Activated CD4-positive, alpha-beta T cell treated with anti-CD3 and anti-CD28 coated beads for 48 hours (primary cell): ENCODE results near the gene GTF3C5.
"Not testable (repeated sequence)": the region's sequence is repeated elsewhere in the genome, so short reads cannot be mapped to it uniquely, and the experiment has no call there.

ENCODE experiments used
- DNase-seq: peaks from one replicate; pipeline ENCODE4 v3.0.0-alpha.2; 2020

GTF3C5 gene

GRCh38 chr9:133056533-133056932 is 25.7 kb downstream of the GTF3C5 start:
- no peak for DNase-seq

- DNase-seq, result no peak
Measured at GRCh38 chr9:133057006-133057405, 26.2 kb downstream of the GTF3C5 start.

- DNase-seq, result no peak
Measured at GRCh38 chr9:133057553-133057952, 26.8 kb downstream of the GTF3C5 start.

- DNase-seq, result no peak
Measured at GRCh38 chr9:133058071-133058470, 27.3 kb downstream of the GTF3C5 start.

- DNase-seq, result peak; percentile 23
Measured at GRCh38 chr9:133058550-133059320, 27.9 kb downstream of the GTF3C5 start.

- DNase-seq, result no peak
Measured at GRCh38 chr9:133059623-133060022, 28.8 kb downstream of the GTF3C5 start.

GRCh38 chr9:133060417-133060841 is 29.6 kb downstream of the GTF3C5 start:
- no peak for DNase-seq

GRCh38 chr9:133061019-133061763 is 30.4 kb downstream of the GTF3C5 start:
- DNase-seq, result not testable (repeated sequence)

GRCh38 chr9:133061764-133062145 is 31.0 kb downstream of the GTF3C5 start, which contains the start of gene CEL:
Gene CEL (plus strand): TSS chr9:133061981. CDS start chr9:133062003, 22 bp downstream.
- not testable (repeated sequence) for DNase-seq

GRCh38 chr9:133062569-133062968 is 31.8 kb downstream of the GTF3C5 start:
- not testable (repeated sequence) for DNase-seq

GRCh38 chr9:133063159-133063499 is 32.3 kb downstream of the GTF3C5 start:
- DNase-seq, result no peak

- DNase-seq, result no peak
Measured at GRCh38 chr9:133063500-133064231, 32.9 kb downstream of the GTF3C5 start.

GRCh38 chr9:133064241-133065069 is 33.7 kb downstream of the GTF3C5 start:
- DNase-seq, result no peak

GRCh38 chr9:133065070-133065388 is 34.2 kb downstream of the GTF3C5 start:
- no peak for DNase-seq

- no peak for DNase-seq
Measured at GRCh38 chr9:133066181-133066983, 35.6 kb downstream of the GTF3C5 start.

GRCh38 chr9:133067006-133067405 is 36.2 kb downstream of the GTF3C5 start:
- no peak for DNase-seq

GRCh38 chr9:133067813-133068212 is 37.0 kb downstream of the GTF3C5 start:
- DNase-seq, result no peak

- DNase-seq, result not testable (repeated sequence)
Measured at GRCh38 chr9:133068431-133068830, 37.6 kb downstream of the GTF3C5 start.

GRCh38 chr9:133070500-133070961 is 39.7 kb downstream of the GTF3C5 start:
- DNase-seq, result not testable (repeated sequence)

GRCh38 chr9:133070985-133071384 is 40.2 kb downstream of the GTF3C5 start:
- DNase-seq, result not testable (repeated sequence)

- DNase-seq, result no peak
Measured at GRCh38 chr9:133071484-133072150, 40.8 kb downstream of the GTF3C5 start.
